Activated B cell treated with CpG ODN at 0.5 μM for 24 hours (primary cell): Measurements from ENCODE around the gene FOXA1. TPM values are rescaled to one million over a fixed set of nuclear protein-coding genes. Genes with fewer than 3 reads are reported as not detected.

Source experiments
- ATAC-seq: fragments of 200-7000 bp; cut with Tn5 transposase; one replicate; pipeline ENCODE4 v1.10.0; 2021; ENCODE audit warnings: low read depth, mild to moderate bottlenecking, moderate library complexity
- CTCF ChIA-PET: fragments of 350-600 bp; sonication (Branson Sonifier 250); formaldehyde crosslinking; loops from one replicate; lab custom pipeline; 2021; ENCODE audit warnings: antibody characterized with exemption; lab: Charles Lee
- POLR2A ChIA-PET: fragments of 350-600 bp; sonication (Branson Sonifier 250); formaldehyde crosslinking; loops from one replicate; lab custom pipeline; 2021; ENCODE audit warnings: antibody characterized with exemption; lab: Charles Lee
- DNase-seq: peaks from one replicate; pipeline ENCODE4 v3.0.0; 2022
- H3K27ac Mint-ChIP-seq: one replicate; pipeline ENCODE4 v1.8.0; 2020; ENCODE audit warnings: mixed read lengths
- H3K27me3 Mint-ChIP-seq: one replicate; pipeline ENCODE4 v1.8.0; 2021; ENCODE audit warnings: mixed read lengths
- H3K36me3 Mint-ChIP-seq: one replicate; pipeline ENCODE4 v1.8.0; 2021; ENCODE audit warnings: low read depth, mixed read lengths
- H3K4me1 Mint-ChIP-seq: one replicate; pipeline ENCODE4 v1.8.0; 2021; ENCODE audit warnings: mixed read lengths
- H3K4me3 Mint-ChIP-seq: one replicate; pipeline ENCODE4 v1.8.0; 2020; ENCODE audit warnings: mild to moderate bottlenecking, mixed read lengths
- H3K9me3 Mint-ChIP-seq: one replicate; pipeline ENCODE4 v1.8.0; 2020; ENCODE audit warnings: mixed read lengths
- CTCF ChIP-seq: fragments of 200-600 bp; IDR thresholded peaks from one replicate; pipeline ENCODE4 v1.8.0; 2022; ENCODE audit warnings: antibody characterized with exemption, mild to moderate bottlenecking
- intact Hi-C: fragments of 100-400 bp; cut with micrococcal nuclease; formaldehyde crosslinking; loops from one replicate; pipeline ENCODE4 v1.15.1; 2024
- total RNA-seq: library from RNA; stranded (reverse); gene quantifications from 2 replicates; pipeline ENCODE4 v1.2.3, GENCODE V29; 2022

Gene FOXA1
- total RNA-seq, 1 donor from 2014 or later = not detected

DNA sequence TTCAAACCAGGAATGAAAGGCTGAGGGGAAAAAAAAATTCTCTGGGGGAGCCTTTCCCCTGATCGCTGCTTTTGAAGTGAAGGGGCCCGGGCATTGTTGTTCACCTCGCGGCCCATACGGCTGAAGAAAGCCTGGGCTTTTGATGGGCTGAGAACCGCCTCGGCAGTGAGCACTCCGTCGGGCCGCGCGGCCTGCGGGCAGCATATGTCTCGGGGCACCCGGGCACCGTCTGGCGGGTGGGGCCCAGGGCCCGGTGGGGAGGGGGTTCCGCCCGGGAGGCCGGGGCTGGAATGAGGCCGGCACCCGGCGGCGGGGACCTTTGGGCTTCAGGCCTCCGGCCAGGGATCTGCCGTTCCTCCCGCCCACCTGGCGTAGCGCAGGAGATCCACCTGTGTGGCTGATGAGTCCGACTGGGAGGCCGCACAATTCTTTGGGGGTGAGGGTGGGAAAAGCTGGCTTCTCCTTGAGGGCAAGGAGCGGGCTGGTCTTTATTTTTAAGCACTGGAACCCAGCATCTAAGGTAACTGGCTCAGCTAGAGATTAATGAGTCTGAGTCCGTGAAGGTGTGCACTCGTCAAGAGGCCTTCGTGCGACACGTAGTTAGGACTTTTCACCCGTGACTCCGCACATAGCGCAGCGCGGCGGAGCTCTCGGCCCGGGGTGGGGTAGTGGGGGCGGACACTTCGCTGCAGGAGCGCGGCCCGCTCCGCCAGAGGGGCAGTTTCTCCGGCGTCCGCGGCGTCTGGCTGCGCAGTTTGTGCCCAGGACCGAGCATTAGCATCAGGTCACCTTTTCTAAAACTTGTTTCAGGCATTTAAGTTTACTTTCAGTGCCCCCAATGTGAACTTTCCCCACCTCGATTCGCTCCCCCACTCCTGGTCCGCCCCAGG, 10.6 kb downstream of the FOXA1 start:
- no peak for ATAC-seq
- H3K27ac Mint-ChIP-seq = no peak overlapping the region
- H3K9me3 Mint-ChIP-seq = no peaks in the 10 kb centered on the region
- CTCF ChIA-PET = no interaction called here
- H3K4me1 Mint-ChIP-seq = no peaks in the 10 kb centered on the region
- H3K4me3 Mint-ChIP-seq = no peak overlapping the region
- DNase-seq = no peak
- no peak for TF ChIP-seq CTCF
- H3K36me3 Mint-ChIP-seq = no peaks in the 10 kb centered on the region
- H3K27me3 Mint-ChIP-seq = peaks cover 40% of the 10 kb centered on the region
- POLR2A ChIA-PET = interaction anchor here (0.8 kb wide), 1 partner anchor 41 kb away, joined by 11 read pairs; no protein-coding TSS in a partner anchor
- intact Hi-C loops = no loop called here

DNA sequence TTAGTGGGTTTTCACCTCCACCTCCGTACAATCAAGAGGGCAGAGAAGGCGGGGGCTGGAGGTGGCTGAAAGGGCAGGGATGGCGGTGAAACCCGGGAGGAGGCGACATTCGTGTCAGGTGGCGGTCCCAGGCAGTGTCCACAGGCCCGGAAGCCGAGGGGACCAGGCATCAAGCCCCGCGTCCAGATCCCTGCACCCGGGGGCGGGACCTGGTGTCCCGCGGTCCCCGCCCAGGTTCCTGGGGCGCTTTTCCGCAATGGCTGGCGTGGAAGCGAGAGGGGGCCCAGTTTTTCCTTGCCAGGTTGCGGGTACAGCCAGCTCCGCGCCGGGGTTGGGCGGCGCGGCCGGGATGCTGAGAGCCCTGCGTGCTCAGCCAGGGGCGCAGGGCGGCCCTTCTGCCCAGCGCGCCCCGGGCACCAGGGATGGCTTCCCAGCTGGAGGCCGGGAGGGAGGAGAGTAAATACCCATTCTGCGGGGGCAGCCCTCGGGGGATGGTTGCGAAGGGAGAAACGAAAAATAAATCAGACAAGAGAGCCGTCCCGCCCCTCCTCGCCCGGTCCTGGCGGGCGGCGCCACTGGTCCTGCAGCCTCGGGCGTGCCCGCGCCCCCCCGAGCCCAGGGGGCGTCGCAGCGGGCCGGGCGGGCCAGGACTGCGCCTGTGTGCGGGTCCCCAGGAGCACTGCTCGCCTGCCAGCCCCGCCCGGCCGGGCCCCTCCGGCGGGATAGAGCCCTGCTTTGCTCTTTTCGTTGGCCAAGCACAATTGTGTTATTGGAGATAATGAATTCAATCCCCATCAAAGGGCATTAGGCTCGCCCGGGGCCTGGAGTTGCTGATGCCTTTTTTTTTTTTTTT, 11.5 kb downstream of the FOXA1 start:
- Mint-ChIP-seq H3K4me1 (no peaks in the 10 kb centered on the region), H3K27ac (no peak overlapping the region), H3K27me3 (peaks cover 31% of the 10 kb centered on the region), H3K9me3 (no peaks in the 10 kb centered on the region), H3K4me3 (no peak overlapping the region), H3K36me3 (no peaks in the 10 kb centered on the region)
- no peak for ATAC-seq
- DNase-seq = no peak
- intact Hi-C loops = no loop called here
- CTCF ChIA-PET = no interaction called here
- POLR2A ChIA-PET = no interaction called here
- no peak for TF ChIP-seq CTCF

- intact Hi-C loops = no loop called here
- no peaks in the 10 kb centered on the region for H3K9me3 Mint-ChIP-seq
- no peaks in the 10 kb centered on the region for H3K36me3 Mint-ChIP-seq
- TF ChIP-seq CTCF = no peak
- H3K4me1 Mint-ChIP-seq = no peaks in the 10 kb centered on the region
- ChIA-PET CTCF (no interaction called here), POLR2A (no interaction called here)
- DNase-seq (no peak), ATAC-seq (no peak)
- no peak overlapping the region for H3K4me3 Mint-ChIP-seq
- H3K27ac Mint-ChIP-seq = no peak overlapping the region
- H3K27me3 Mint-ChIP-seq = peaks cover 6% of the 10 kb centered on the region
Observed at GRCh38 chr14:37580146-37580545, 14.9 kb downstream of the FOXA1 start.

DNA sequence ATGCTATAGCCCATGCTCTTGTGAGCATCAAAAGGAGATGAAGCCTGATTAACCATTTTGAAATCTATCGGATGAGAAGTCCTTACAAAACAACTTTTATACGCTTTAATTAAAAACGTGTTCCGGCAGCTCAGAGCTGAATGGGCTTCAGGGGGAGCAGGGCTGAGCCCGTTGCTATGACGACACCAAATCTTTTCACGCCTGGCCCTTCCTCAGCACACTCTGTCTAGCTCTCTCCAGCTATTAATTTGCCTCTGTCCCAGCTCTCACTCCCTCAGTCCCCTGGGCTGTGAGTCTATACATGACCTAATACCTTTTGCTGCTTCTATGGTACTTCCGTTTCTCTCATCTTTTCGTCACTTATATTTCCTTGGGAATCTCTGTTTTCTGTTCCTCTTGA, 15.8 kb downstream of the FOXA1 start:
- intact Hi-C loops = no loop called here
- Mint-ChIP-seq H3K27me3 (peaks cover 5% of the 10 kb centered on the region), H3K36me3 (no peaks in the 10 kb centered on the region), H3K4me1 (no peaks in the 10 kb centered on the region), H3K4me3 (no peak overlapping the region), H3K27ac (no peak overlapping the region), H3K9me3 (no peaks in the 10 kb centered on the region)
- CTCF ChIA-PET = no interaction called here
- TF ChIP-seq CTCF = no peak
- DNase-seq = no peak
- no peak for ATAC-seq
- POLR2A ChIA-PET = no interaction called here

GRCh38 chr14:37573356-37573755, 21.7 kb downstream of the FOXA1 start:
- no peak overlapping the region for H3K27ac Mint-ChIP-seq
- H3K9me3 Mint-ChIP-seq = no peaks in the 10 kb centered on the region
- intact Hi-C loops = no loop called here
- H3K27me3 Mint-ChIP-seq = no peaks in the 10 kb centered on the region
- no peak for TF ChIP-seq CTCF
- H3K36me3 Mint-ChIP-seq = no peaks in the 10 kb centered on the region
- CTCF ChIA-PET = no interaction called here
- no peak overlapping the region for H3K4me3 Mint-ChIP-seq
- DNase-seq (no peak), ATAC-seq (no peak)
- H3K4me1 Mint-ChIP-seq = no peaks in the 10 kb centered on the region
- POLR2A ChIA-PET = no interaction called here
